Liver (tissue), 9 donors: Measurements from ENCODE around the gene HIVEP3. TPM values are rescaled to one million over a fixed set of nuclear protein-coding genes. Genes with fewer than 3 reads are reported as not detected.

Source experiments
- DNase-seq: peaks from one replicate; pipeline ENCODE4 v3.0.0-alpha.2; 2017; ENCODE audit warnings: low spot score
- H3K27ac ChIP-seq, 2 donors: one replicate each; pipeline ENCODE4 v1.7.0; 2013; ENCODE audit warnings: inconsistent platforms in 2 of 2, low read length in 2 of 2, control low read depth in 1 of 2, low read depth in 1 of 2, mild to moderate bottlenecking in 1 of 2
- H3K27me3 ChIP-seq, 4 donors: one replicate each; pipeline versions ENCODE4 v1.6.1 to v1.7.0; 2013; ENCODE audit warnings: low read length in 3 of 4, inconsistent platforms in 1 of 4, mild to moderate bottlenecking in 1 of 4, moderate library complexity in 1 of 4; ENCODE audit not compliant: control insufficient read depth in 4 of 4, insufficient read depth in 4 of 4
- H3K36me3 ChIP-seq, 4 donors: one replicate each; pipeline versions ENCODE4 v1.6.1 to v1.7.0; 2013; ENCODE audit warnings: low read length in 3 of 4, mild to moderate bottlenecking in 3 of 4, low read depth in 1 of 4, moderate library complexity in 1 of 4; ENCODE audit not compliant: control insufficient read depth in 4 of 4, insufficient read depth in 3 of 4
- H3K4me1 ChIP-seq, 4 donors: one replicate each; pipeline versions ENCODE4 v1.6.1 to v1.7.0; 2013; ENCODE audit warnings: low read length in 3 of 4, mild to moderate bottlenecking in 3 of 4, moderate library complexity in 1 of 4; ENCODE audit not compliant: control insufficient read depth in 4 of 4, insufficient read depth in 4 of 4
- H3K4me3 ChIP-seq, 3 donors: one replicate each; pipeline versions ENCODE4 v1.6.1 to v1.7.0; 2013; ENCODE audit warnings: low read length in 3 of 3, control low read depth in 1 of 3, low read depth in 1 of 3, mild to moderate bottlenecking in 1 of 3
- H3K9ac ChIP-seq, 2 donors: one replicate each; pipeline ENCODE4 v1.7.0; 2013; ENCODE audit warnings: low read length in 2 of 2, mild to moderate bottlenecking in 2 of 2, moderate library complexity in 2 of 2, control low read depth in 1 of 2, low read depth in 1 of 2
- H3K9me3 ChIP-seq, 4 donors: one replicate each; pipeline versions ENCODE4 v1.6.1 to v1.7.0; 2013; ENCODE audit warnings: low read length in 3 of 4; ENCODE audit not compliant: control insufficient read depth in 4 of 4
- GABPA ChIP-seq, 2 donors: IDR thresholded peaks in 1 of 2; conservative IDR thresholded peaks in 1 of 2; 2 replicates each; pipeline ENCODE4 v1.6.1; 2016; ENCODE audit warnings: antibody characterized with exemption in 2 of 2, mild to moderate bottlenecking in 1 of 2, moderate library complexity in 1 of 2
- HNF4A ChIP-seq, 2 donors: conservative IDR thresholded peaks; 2 replicates each; pipeline ENCODE4 v1.6.1; 2016; ENCODE audit warnings: antibody characterized with exemption in 2 of 2, mild to moderate bottlenecking in 2 of 2
- RAD21 ChIP-seq, 2 donors: IDR thresholded peaks; 2 replicates each; pipeline ENCODE4 v1.6.1; 2016; ENCODE audit warnings: antibody characterized with exemption in 2 of 2, mild to moderate bottlenecking in 2 of 2
- RXRA ChIP-seq, 2 donors: IDR thresholded peaks; 2 replicates each; pipeline ENCODE4 v1.6.1; 2017 to 2018; ENCODE audit warnings: antibody characterized with exemption in 2 of 2, mild to moderate bottlenecking in 1 of 2
- YY1 ChIP-seq: IDR thresholded peaks from 2 replicates; pipeline ENCODE4 v1.6.1; 2016; ENCODE audit warnings: antibody characterized with exemption, mild to moderate bottlenecking
- WGBS: extraction: QIAGEN DNeasy Blood & Tissue Kit; methylation state at CpG from one replicate; pipeline ENCODE4 v1.1.7; 2013; 5-methylcytosine and 5-hydroxymethylcytosine counted together
- polyA plus RNA-seq, 2 donors: library from polyadenylated mRNA; stranded (reverse) in 1 of 2; unstranded in 1 of 2; fragments of 200-250 nt in 1 of 2; fragments of >200 nt in 1 of 2; fragmentation: Nextera tagmentation in 1 of 2; extraction: Ambion mirVana in 1 of 2; gene quantifications; one replicate each; pipeline versions ENCODE4 v1.2.1 to v1.2.3, GENCODE V29; 2013 to 2015
- total RNA-seq, 2 donors: library from RNA; depleted of rRNA; stranded (reverse); fragments of >200 nt; gene quantifications; one replicate each; pipeline ENCODE4 v1.2.3, GENCODE V29; 2014
- TF ChIP-seq, protein P1 (sequence below): fragments of 150-350 bp; IDR thresholded peaks from 2 replicates; pipeline ENCODE4 v1.5.1; 2017; ENCODE audit warnings: improper control_type of control experiment, low read depth, low read length; ENCODE audit not compliant: missing input control
- TF ChIP-seq, protein P2 (sequence below): IDR thresholded peaks from 2 replicates; pipeline ENCODE4 v1.6.1; 2016; ENCODE audit warnings: antibody characterized with exemption, mild to moderate bottlenecking
- TF ChIP-seq, protein P3 (sequence below): IDR thresholded peaks from 2 replicates; pipeline ENCODE4 v1.6.1; 2016; ENCODE audit warnings: antibody characterized with exemption
- donor health status: healthy.
- donor health status: healthy.
- donor health status: healthy.
- donor health status: healthy.
- donor health status: healthy.

The HIVEP3 gene
- total and polyA plus RNA-seq, 4 donors, result 0.93 to 1.6 (median 1.4) TPM

DNA sequence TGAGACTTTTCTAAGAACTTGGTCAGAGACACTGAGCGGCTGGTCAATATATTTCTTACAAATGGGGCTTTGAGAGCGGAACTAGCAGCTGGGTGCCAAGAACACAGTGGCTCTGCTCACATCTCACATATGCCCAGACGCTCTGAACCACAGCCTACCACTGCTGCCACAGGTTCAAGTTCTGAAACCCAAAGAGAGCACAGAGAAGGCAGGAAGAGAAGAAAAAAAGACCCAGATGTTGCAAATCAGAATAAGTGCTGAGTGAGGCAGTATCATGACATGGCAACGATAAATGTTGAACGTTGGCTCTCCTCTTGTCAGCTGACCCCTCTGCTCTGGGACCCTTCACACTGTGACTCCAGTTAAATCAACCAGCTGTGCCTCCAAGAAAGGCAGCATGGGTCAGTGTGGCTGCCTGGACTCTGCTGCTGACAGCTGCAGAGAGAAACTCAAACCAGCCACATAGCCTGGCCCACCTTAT, 26.4 kb downstream of the HIVEP3 start:
- Histone ChIP-seq H3K9me3 (no peaks in the 10 kb centered on the region), H3K27me3 (no peaks in the 10 kb centered on the region), H3K27ac (peak overlapping the region in 1 of 2 donors; percentile 43), H3K36me3 (no peaks in the 10 kb centered on the region), H3K9ac (no peak overlapping the region), H3K4me3 (no peak overlapping the region), H3K4me1 (peaks cover 3 to 20% (median 12%) of the 10 kb centered on the region in 4 donors)
- no peak for DNase-seq
- TF ChIP-seq GABPA (IDR thresholded peaks at IDR 0.05 in 1 of 2, conservative IDR thresholded peaks at IDR 0.05 in 1 of 2), result no peak
- 72% methylated on average over 5 of the region's 5 CpGs for WGBS

DNA sequence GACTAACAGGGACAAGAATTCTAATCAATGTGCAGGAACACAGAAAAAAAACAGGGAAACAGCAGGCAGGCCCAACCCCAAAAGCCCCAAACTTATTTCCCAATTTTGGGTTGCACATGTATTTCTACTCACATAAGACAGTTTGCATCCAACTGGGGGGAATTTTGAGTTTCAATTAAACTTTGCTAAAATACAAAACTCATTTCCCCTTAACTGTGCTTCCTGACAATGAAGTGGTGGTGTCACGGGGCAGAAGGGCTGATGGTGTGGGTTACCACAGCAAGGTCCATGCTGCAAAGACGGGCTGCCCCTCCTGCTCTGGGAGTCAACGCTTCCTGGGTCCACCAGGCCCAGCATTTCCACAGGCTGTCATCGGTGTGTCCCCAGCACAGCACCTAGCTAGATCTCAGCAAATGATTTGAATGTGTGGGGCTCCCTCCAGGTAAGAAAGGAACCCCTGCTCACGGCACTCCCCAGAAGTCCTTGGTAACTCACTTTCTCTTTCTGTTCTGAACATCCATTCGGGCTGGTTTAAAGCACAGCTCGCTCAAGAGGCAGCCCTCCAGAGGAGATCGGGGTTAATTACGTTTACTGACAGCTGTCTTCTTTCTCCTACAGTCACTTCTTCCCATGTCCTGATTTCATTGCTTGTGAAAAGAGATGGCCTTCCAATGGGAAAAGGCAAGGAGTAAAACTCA, 27.4 kb downstream of the HIVEP3 start:
- Histone ChIP-seq H3K27me3 (no peaks in the 10 kb centered on the region), H3K9ac (peak overlapping the region; percentile 12 to 61), H3K27ac (peak overlapping the region; percentile 43 to 45), H3K36me3 (no peaks in the 10 kb centered on the region), H3K4me1 (peaks cover 3 to 20% (median 12%) of the 10 kb centered on the region in 4 donors), H3K4me3 (peak overlapping the region; percentile 21 to 52 (median 48)), H3K9me3 (no peaks in the 10 kb centered on the region)
- no peak for DNase-seq
- WGBS, result 23% methylated on average over 9 of the region's 9 CpGs
- TF ChIP-seq YY1 (peak; percentile 9), RAD21 (IDR thresholded peaks at IDR 0.05) (peak; percentile 44 to 60), HNF4A (conservative IDR thresholded peaks at IDR 0.05) (no peak)
- TF ChIP-seq, protein P1, sequence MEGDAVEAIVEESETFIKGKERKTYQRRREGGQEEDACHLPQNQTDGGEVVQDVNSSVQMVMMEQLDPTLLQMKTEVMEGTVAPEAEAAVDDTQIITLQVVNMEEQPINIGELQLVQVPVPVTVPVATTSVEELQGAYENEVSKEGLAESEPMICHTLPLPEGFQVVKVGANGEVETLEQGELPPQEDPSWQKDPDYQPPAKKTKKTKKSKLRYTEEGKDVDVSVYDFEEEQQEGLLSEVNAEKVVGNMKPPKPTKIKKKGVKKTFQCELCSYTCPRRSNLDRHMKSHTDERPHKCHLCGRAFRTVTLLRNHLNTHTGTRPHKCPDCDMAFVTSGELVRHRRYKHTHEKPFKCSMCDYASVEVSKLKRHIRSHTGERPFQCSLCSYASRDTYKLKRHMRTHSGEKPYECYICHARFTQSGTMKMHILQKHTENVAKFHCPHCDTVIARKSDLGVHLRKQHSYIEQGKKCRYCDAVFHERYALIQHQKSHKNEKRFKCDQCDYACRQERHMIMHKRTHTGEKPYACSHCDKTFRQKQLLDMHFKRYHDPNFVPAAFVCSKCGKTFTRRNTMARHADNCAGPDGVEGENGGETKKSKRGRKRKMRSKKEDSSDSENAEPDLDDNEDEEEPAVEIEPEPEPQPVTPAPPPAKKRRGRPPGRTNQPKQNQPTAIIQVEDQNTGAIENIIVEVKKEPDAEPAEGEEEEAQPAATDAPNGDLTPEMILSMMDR, result peak; percentile 23
- TF ChIP-seq, protein P2, sequence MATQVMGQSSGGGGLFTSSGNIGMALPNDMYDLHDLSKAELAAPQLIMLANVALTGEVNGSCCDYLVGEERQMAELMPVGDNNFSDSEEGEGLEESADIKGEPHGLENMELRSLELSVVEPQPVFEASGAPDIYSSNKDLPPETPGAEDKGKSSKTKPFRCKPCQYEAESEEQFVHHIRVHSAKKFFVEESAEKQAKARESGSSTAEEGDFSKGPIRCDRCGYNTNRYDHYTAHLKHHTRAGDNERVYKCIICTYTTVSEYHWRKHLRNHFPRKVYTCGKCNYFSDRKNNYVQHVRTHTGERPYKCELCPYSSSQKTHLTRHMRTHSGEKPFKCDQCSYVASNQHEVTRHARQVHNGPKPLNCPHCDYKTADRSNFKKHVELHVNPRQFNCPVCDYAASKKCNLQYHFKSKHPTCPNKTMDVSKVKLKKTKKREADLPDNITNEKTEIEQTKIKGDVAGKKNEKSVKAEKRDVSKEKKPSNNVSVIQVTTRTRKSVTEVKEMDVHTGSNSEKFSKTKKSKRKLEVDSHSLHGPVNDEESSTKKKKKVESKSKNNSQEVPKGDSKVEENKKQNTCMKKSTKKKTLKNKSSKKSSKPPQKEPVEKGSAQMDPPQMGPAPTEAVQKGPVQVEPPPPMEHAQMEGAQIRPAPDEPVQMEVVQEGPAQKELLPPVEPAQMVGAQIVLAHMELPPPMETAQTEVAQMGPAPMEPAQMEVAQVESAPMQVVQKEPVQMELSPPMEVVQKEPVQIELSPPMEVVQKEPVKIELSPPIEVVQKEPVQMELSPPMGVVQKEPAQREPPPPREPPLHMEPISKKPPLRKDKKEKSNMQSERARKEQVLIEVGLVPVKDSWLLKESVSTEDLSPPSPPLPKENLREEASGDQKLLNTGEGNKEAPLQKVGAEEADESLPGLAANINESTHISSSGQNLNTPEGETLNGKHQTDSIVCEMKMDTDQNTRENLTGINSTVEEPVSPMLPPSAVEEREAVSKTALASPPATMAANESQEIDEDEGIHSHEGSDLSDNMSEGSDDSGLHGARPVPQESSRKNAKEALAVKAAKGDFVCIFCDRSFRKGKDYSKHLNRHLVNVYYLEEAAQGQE, result no peak

DNA sequence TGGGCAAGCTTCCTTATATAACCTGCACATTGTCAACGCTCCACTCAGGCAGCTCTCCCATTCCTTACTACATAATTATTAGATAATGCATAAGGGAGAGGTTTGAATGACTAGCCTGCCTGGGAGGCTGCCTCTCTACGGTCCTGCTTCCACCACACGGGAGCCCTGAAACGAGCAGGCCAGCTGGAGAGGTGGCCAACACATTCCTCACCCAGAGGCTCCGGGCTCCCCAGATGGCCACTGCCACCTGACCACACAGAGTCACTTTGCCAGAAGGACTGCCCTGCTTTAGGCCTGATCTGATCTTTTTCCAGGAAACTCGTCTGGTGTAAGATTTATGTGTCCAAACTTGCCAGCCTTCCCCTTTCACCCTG, 27.9 kb downstream of the HIVEP3 start:
- peak overlapping the region; percentile 43 to 45 for H3K27ac ChIP-seq
- peak in 1 of 2 donors; percentile 5 for TF ChIP-seq RXRA (IDR thresholded peaks at IDR 0.05)
- TF ChIP-seq, protein P3, sequence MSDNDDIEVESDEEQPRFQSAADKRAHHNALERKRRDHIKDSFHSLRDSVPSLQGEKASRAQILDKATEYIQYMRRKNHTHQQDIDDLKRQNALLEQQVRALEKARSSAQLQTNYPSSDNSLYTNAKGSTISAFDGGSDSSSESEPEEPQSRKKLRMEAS, result no peak
- peak in 1 of 2 donors; percentile 21 for TF ChIP-seq HNF4A (conservative IDR thresholded peaks at IDR 0.05)
- peak overlapping the region in 1 of 3 donors; percentile 48 for H3K4me3 ChIP-seq

More for the DNA sequence above, 27.9 kb downstream of the HIVEP3 start:
- no peak for DNase-seq
- WGBS, result 30% methylated on average over 6 of the region's 6 CpGs
- Histone ChIP-seq H3K9me3 (no peaks in the 10 kb centered on the region), H3K36me3 (no peaks in the 10 kb centered on the region), H3K9ac (no peak overlapping the region), H3K4me1 (peaks cover 3 to 20% (median 12%) of the 10 kb centered on the region in 4 donors), H3K27me3 (no peaks in the 10 kb centered on the region)
